OCI-LY1 (cell line): Measurements from ENCODE around the gene TMEM266.

Experiments
- H2AFZ ChIP-seq: fragments of 200-600 bp; sonication (generic), shearing (Covaris generic); 2 replicates; pipeline ENCODE4 v1.6.0; 2014; ENCODE audit warnings: antibody characterized with exemption, mild to moderate bottlenecking, low read length
- H3F3A ChIP-seq: fragments of 200-600 bp; sonication (generic), shearing (Covaris generic); 2 replicates; pipeline ENCODE4 v1.6.0; 2014; ENCODE audit warnings: mild to moderate bottlenecking, antibody characterized with exemption, low read length, moderate library complexity; ENCODE audit not compliant: insufficient read depth
- H3K27ac ChIP-seq: fragments of 200-600 bp; sonication (generic); 2 replicates; pipeline ENCODE4 v1.5.1; 2014; ENCODE audit warnings: low read length, mixed run types, mild to moderate bottlenecking, low read depth; ENCODE audit not compliant: poor library complexity, severe bottlenecking
- H3K27me3 ChIP-seq: fragments of 200-600 bp; sonication (generic); 2 replicates; pipeline ENCODE4 v1.6.0; 2014; ENCODE audit warnings: antibody characterized with exemption, mild to moderate bottlenecking, low read length, moderate library complexity; ENCODE audit not compliant: insufficient read depth
- H3K36me3 ChIP-seq: fragments of 200-600 bp; sonication (generic); 2 replicates; pipeline ENCODE4 v1.6.1; 2014; ENCODE audit warnings: mild to moderate bottlenecking, antibody characterized with exemption, low read length, moderate library complexity, mixed read lengths; ENCODE audit not compliant: insufficient read depth
- H3K4me1 ChIP-seq: fragments of 200-600 bp; sonication (generic); 2 replicates; pipeline ENCODE4 v1.5.1; 2014; ENCODE audit warnings: mild to moderate bottlenecking, low read length, moderate library complexity; ENCODE audit not compliant: insufficient read depth, severe bottlenecking
- H3K4me2 ChIP-seq: fragments of 200-600 bp; sonication (generic), shearing (Covaris generic); 2 replicates; pipeline ENCODE4 v1.6.1; 2014; ENCODE audit warnings: low read length
- H3K4me3 ChIP-seq: fragments of 200-600 bp; sonication (generic); 2 replicates; pipeline ENCODE4 v1.5.1; 2014; ENCODE audit warnings: low read length, low read depth, mild to moderate bottlenecking, mixed read lengths; ENCODE audit not compliant: poor library complexity, severe bottlenecking
- H3K79me2 ChIP-seq: fragments of 200-600 bp; shearing (Covaris generic); 2 replicates; pipeline ENCODE4 v1.6.1; 2016; ENCODE audit warnings: mixed run types, low read length, mixed read lengths; ENCODE audit not compliant: insufficient read depth
- H3K9ac ChIP-seq: fragments of 200-600 bp; sonication (generic), shearing (Covaris generic); 2 replicates; pipeline ENCODE4 v1.6.1; 2014; ENCODE audit warnings: mild to moderate bottlenecking, low read length, mixed read lengths
- H3K9me2 ChIP-seq: fragments of 200-600 bp; sonication (generic), shearing (Covaris generic); 2 replicates; pipeline ENCODE4 v1.6.1; 2014; ENCODE audit warnings: low read depth, mild to moderate bottlenecking, low read length, mixed read lengths
- H3K9me3 ChIP-seq: fragments of 200-600 bp; shearing (Covaris generic); 2 replicates; pipeline ENCODE4 v1.6.1; 2014; ENCODE audit warnings: low read length, mixed read lengths
- H4K20me1 ChIP-seq: fragments of 200-600 bp; sonication (generic), shearing (Covaris generic); 2 replicates; pipeline ENCODE4 v1.6.0; 2016; ENCODE audit warnings: mild to moderate bottlenecking, low read length; ENCODE audit not compliant: insufficient read depth
- EZH2 ChIP-seq: fragments of 200-600 bp; sonication (generic), shearing (Covaris generic); IDR thresholded peaks from 2 replicates; pipeline ENCODE4 v1.8.0; 2017; ENCODE audit warnings: borderline replicate concordance, mixed run types, mild to moderate bottlenecking, antibody characterized with exemption, low read length, moderate library complexity, mixed read lengths
- TF ChIP-seq, protein P1 (sequence below): fragments of 200-600 bp; sonication (generic), shearing (Covaris generic); IDR thresholded peaks from 2 replicates; pipeline ENCODE4 v1.5.1; 2017; ENCODE audit warnings: mild to moderate bottlenecking, antibody characterized with exemption, low read length, moderate library complexity, mixed read lengths

Gene TMEM266

DNA sequence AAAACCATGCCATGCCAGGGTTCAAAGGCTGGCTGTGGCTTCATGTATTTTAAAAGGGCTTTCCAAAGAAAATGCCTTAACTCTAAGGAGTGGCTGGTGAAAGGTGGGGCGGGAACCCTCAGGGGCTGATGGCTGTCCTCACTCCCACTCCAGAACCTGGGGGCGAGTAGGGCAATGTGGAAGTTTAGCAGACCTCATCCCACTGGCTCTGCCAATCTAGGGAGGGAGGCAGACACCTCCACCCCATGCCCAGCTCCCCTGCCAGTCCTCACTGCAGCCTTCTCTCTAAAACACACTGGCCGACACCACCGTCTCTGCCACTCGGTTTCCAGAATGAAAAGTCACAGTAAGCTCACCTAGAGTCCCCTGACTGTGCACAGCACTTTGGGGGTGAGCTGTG is 99.5 kb downstream of the TMEM266 start:
- TF ChIP-seq EZH2: no peak
- TF ChIP-seq, protein P1, sequence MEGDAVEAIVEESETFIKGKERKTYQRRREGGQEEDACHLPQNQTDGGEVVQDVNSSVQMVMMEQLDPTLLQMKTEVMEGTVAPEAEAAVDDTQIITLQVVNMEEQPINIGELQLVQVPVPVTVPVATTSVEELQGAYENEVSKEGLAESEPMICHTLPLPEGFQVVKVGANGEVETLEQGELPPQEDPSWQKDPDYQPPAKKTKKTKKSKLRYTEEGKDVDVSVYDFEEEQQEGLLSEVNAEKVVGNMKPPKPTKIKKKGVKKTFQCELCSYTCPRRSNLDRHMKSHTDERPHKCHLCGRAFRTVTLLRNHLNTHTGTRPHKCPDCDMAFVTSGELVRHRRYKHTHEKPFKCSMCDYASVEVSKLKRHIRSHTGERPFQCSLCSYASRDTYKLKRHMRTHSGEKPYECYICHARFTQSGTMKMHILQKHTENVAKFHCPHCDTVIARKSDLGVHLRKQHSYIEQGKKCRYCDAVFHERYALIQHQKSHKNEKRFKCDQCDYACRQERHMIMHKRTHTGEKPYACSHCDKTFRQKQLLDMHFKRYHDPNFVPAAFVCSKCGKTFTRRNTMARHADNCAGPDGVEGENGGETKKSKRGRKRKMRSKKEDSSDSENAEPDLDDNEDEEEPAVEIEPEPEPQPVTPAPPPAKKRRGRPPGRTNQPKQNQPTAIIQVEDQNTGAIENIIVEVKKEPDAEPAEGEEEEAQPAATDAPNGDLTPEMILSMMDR: no peak
- H3K79me2 ChIP-seq: no peaks in the 10 kb centered on the region
- no peak overlapping the region for H3K9ac ChIP-seq
- no peaks in the 10 kb centered on the region for H3F3A ChIP-seq
- no peak overlapping the region for H3K27ac ChIP-seq
- H3K36me3 ChIP-seq: no peaks in the 10 kb centered on the region
- no peak overlapping the region for H2AFZ ChIP-seq
- no peaks in the 10 kb centered on the region for H3K9me3 ChIP-seq
- no peak overlapping the region for H3K4me3 ChIP-seq
- H3K27me3 ChIP-seq: peaks cover 11% of the 10 kb centered on the region; the same call in 1 of the 2 replicates
- no peaks in the 10 kb centered on the region for H4K20me1 ChIP-seq
- H3K4me2 ChIP-seq: no peak overlapping the region
- H3K4me1 ChIP-seq: no peaks in the 10 kb centered on the region
- H3K9me2 ChIP-seq: no peaks in the 10 kb centered on the region

DNA sequence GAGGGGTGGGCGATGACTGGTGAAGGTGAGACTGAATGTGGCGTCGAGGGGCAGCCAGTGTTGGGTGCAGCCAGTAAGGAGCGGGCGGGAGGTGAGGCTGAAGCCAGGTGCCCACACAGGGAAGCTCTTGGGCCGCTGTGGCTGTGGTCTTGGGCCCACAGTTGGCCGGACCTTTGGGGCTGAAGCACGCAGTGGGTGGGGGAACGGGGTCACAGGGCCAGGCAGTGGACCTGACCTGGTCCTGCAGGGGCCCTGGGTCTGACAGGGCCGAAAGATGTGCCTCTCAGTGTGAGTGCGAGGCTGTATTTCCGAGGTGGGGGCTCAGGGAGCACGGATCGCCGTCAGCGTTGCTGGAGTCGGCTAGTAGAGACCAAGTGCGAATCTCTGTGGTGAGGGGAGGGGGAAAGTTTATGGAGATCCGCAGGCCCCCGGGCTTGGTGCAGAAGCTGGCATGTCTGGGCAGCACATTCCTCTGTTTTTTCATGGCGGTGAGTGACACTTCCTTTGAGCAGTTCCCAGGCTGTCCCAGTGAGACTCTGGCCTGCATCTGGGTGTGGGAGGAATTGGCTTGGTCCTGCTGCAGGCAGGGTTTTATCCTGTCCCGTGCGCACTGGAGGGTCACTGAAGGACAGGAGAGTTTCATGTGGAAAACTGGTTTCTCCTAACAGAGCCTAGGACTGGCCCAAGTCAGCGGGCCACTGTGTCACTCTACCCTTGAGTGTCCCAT is 100.8 kb downstream of the TMEM266 start:
- Histone ChIP-seq H3K79me2 (no peaks in the 10 kb centered on the region), H3K36me3 (no peaks in the 10 kb centered on the region), H3K4me1 (no peaks in the 10 kb centered on the region), H3K4me3 (no peak overlapping the region), H3K27ac (no peak overlapping the region), H3K27me3 (peaks cover 11% of the 10 kb centered on the region; the same call in 1 of the 2 replicates), H2AFZ (no peak overlapping the region), H3K9me3 (no peaks in the 10 kb centered on the region), H4K20me1 (no peaks in the 10 kb centered on the region), H3K9ac (no peak overlapping the region), H3K4me2 (no peak overlapping the region), H3F3A (no peaks in the 10 kb centered on the region), H3K9me2 (no peaks in the 10 kb centered on the region)
- TF ChIP-seq, protein P1: no peak
- no peak for TF ChIP-seq EZH2

DNA sequence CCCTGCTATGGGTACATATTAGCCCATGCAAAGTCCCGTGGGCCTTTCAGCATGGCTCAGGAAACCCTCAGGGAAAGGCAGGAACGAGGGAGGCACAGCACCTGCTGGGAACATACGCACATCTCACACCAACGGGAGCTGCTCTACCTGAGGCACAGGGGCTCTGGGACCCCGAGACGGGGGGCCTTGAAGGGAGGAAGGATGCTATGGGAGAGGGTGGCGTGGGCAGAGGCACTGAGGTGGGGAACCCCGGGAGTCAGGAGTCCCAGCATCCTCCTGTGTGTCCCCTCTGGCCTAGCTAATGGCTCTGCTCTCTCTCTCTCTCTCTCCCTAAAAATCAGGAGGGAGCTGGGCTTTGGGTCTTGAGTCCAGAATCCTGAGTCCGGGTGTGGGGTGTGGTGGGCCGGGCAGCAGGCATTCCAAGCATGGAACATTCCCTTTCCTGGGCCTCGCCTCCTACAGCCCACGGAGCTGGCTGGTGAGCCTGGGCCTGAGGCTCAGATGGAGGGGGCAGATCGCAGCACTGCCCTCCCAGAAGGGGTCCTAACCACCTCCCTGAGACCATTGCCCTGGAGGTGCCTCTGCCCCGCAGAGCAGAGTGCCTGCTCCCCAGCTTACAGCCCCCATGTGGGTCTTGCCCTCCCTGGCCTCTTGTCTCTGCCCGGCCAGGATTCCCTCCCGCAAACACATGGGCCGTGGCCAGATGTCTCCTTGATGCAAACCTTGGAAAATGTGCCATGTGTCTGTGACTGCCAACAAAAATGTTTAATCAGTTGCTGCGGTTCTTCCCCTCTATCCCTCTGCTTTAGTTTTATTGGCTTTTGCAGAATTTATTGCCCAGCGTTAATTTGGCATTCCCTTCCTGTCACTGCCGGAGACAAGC is 101.6 kb downstream of the TMEM266 start:
- no peaks in the 10 kb centered on the region for H3K4me1 ChIP-seq
- H3K4me2 ChIP-seq: no peak overlapping the region
- H3K9ac ChIP-seq: no peak overlapping the region
- H3K9me3 ChIP-seq: no peaks in the 10 kb centered on the region
- H3K27ac ChIP-seq: no peak overlapping the region
- peaks cover 11% of the 10 kb centered on the region; the same call in 1 of the 2 replicates for H3K27me3 ChIP-seq
- H3K9me2 ChIP-seq: no peaks in the 10 kb centered on the region
- H3K4me3 ChIP-seq: no peak overlapping the region
- H4K20me1 ChIP-seq: no peaks in the 10 kb centered on the region
- no peaks in the 10 kb centered on the region for H3K79me2 ChIP-seq
- H2AFZ ChIP-seq: no peak overlapping the region
- no peaks in the 10 kb centered on the region for H3F3A ChIP-seq
- no peak for TF ChIP-seq EZH2
- TF ChIP-seq, protein P1: no peak
- no peaks in the 10 kb centered on the region for H3K36me3 ChIP-seq
